GM21360 (cell line): ENCODE results near the gene FHL2.

Source experiments
- ATAC-seq: cut with Tn5 transposase; IDR thresholded peaks from one replicate; pipeline ENCODE4 v1.9.1; 2021; ENCODE audit warnings: mild to moderate bottlenecking, moderate library complexity; ENCODE audit not compliant: unreplicated experiment

FHL2 gene

DNA sequence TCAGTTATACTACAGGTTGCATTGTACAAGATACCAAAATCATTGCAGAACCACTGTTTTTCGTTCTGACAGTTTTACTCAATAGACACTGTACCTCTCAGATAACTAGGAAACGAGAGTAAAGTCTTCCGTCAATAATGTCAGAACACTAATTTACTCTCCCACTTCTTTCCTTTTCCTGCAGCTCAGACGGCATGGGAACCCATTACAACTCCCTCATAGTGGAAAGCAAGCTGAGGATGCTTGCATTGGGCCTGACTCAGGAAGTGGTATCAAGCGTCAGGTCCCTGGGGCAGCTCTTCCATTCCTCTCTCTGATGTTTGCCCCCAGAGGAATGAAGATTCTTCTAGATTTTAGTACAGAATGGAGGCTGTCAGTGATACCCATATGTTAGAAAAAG lies 23.9 kb upstream of the FHL2 start:
- ATAC-seq = no peak

DNA sequence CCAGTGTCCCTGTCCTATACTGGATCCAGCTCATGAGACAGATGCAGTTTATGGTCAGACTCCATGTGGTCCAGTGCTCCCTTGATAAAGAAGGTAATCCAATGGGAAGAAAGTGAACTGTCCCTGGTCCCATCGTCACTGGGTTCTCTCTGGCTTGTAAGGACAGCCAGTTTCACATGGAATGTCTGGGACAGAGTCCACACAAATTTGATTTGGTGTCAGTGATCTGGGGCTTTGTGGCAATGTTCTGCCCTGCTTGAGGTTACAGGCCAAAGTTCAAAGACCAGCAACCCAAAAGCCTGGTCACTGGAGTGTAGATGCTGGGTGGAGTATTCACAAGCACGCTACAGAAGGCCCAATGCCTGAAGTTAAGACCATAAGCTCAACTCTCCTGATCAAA lies 22.2 kb upstream of the FHL2 start:
- ATAC-seq = no peak

DNA sequence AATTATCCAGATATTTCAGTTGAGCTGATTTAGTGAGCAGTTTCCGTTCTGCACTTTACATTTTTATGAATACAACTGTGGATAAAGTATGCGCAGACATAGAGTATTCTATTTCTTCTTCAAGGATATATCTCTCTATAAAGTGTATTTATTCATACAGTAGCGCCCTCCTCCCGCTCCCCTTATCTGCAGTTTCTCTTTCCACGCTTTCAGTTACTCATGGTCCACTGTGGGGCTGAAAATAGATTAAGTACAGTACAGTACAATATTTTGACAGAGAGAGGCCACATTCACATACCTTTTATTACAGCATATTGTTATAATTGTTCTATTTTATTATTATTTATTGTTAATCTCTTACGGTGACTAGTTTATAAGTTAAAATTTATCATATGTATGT lies 19.7 kb upstream of the FHL2 start:
- ATAC-seq = no peak

DNA sequence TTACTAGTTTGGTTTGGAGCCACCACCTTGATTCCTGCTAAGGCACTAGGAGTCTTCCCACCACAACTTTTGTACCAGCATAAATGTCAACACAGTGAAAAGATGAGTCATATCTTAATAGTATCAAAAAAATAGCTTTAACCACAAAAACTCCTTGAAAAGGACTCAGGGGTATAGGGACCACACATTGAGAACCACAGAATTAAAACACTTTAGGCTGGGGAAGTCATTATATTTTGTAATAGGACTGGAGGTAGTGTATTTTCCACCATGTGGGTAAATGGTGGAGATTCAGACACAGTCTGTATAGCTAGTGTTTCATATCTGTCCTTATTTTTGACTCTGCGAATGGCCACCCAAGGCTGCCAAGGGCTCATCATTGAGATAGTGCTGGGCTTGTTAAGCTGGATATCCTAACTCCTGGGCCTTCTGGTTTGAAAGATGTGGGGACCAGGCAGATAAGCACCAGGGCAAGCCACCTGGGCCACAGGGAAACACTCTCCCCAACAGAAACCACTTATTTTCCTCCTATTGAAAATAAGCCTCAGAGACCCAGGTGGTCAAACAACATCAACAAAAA lies 19.1 kb upstream of the FHL2 start:
- ATAC-seq = no peak

DNA sequence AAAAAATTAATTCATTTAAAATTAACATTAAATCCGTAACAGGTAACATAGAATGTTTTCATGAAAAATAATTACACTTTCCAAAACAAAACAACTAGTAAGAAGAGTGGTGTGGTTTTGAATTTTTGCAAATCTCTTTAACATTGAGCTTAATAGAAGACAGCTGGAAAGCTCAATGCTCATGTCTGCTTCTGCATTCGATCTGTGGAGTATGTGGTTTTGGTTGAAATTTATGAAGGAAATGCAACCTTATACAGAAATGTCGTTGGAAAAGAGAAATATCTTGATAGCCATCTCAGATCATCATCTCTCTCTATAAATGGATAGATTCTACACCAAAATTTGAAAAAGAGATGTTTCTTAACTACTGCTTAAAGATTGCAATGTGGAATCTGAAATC lies 17.3 kb upstream of the FHL2 start:
- ATAC-seq = no peak

DNA sequence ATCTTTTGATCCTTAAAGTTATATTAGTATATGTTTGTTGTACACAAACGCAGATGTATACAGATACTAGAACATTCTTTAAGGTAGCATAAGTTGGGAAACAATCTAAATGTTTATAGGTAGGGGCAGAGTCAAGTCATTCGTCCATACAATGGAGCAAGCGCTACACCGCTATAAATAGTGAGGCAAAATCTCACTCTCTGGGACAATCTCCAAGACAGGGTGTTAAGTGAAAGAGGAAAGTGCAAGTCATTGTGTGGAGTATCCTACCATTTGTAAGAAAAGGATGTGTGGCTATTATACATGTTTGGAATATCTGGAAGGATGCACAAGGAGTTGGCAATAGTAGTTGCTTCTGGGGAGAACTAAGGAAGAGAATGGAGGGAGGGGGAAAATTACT lies 16.2 kb upstream of the FHL2 start:
- ATAC-seq = no peak

DNA sequence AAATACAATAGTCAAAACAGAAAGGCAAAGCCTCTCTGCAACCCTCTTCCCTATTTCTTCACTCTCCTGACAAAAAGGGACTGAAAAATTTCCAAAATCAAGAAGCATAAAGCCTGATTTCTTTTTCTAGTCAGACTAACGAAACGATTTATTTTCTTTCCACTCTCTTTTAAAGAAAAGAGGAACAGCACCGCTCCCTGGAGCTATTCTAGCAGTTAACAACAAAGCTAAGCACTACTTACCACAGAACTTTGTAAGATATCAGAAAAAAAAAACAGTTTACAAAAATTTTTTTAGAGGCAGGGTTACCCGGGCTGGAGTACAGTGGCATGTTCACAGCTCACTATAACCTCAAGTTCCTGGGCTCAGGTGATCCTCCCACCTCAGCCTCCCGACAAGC lies 14.4 kb upstream of the FHL2 start:
- ATAC-seq = no peak

DNA sequence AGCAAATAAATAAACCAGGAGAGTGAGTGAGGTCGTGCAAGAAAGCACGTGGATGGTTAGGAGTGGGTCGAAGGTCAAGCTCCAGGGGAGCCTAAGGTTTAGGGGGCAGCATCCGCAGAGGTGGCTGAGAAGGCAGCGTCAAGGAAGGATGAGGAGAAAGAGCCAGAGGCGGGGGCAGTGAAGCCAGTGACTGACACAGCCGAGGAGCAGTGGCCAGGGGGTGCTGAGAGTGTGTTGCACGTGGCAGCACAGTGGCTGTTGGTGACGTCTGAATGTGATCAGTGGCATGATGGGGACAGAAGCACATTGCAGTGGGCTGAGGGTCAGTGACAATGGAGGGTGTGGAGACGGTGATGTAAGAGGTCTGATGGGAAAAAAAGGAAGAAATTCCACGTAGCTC lies 13.7 kb upstream of the FHL2 start:
- no peak for ATAC-seq

DNA sequence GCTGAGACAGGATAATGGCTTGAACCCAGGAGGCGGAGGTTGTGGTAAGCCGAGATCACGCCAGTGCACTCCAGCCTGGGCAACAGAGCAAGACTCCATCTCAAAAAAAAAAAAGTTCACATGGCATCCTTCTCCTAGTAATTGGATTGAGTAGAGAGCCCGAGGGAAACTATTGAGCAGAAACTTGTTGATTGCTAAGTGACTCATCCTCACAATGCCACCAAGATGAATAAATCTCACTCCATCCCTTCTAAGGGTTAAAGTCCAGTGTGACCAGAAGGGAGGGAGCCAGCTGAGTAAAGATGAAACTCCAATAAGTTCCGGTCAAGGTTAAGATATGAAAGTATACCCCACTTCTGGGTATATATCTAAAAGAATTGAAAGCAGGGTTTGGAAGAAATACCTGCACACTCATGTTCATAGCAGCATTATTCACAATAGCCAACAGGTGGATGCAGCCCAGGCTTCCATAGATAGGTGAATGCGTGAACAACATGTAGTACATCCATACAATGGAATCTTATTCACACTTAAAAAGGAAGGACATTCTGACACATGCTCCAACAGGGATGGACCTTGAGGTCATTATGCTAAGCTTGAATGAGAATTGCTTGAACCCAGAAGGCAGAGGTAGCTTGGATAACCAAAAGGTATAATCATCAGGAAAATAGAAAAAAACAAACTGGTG lies 13.0 kb upstream of the FHL2 start:
- no peak for ATAC-seq

DNA sequence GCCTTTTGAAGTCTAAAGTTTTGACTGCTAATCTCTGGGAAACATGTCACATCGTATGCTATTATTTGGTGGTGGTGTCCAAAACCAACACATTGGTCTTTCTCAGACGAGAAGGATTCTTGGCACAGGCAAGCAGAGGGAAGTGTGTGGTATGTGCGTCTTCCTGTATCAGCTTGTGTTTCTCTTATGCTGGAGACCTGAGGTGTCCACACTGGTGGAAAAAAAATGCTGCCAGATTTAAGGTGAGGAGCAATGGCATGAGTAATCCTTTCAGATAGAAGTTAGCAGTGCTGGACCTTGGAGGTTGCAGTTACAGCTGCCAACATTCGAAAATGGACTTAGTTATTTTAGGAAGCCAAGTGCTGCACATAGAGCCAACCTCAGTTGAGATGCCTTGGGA lies 11.7 kb upstream of the FHL2 start:
- no peak for ATAC-seq

DNA sequence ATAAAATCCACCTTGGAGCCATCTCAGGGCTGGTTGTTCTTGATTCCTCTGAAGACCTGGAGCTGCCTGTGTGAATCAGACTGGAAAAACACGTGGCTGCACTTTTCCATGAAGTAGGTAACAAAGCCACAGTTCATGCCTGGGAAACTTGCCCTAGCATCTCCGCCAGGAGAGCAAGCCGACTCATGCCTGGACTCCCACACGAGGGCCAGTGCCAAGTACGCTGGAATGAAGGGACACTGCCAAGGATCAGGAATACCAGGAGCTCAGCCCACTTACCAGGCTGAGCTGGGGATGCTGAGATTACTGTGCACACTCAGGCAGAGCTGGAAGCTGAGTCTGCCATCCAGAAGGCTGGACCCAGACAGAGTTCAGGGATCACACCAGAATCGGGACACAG lies 10.9 kb upstream of the FHL2 start:
- ATAC-seq = no peak

DNA sequence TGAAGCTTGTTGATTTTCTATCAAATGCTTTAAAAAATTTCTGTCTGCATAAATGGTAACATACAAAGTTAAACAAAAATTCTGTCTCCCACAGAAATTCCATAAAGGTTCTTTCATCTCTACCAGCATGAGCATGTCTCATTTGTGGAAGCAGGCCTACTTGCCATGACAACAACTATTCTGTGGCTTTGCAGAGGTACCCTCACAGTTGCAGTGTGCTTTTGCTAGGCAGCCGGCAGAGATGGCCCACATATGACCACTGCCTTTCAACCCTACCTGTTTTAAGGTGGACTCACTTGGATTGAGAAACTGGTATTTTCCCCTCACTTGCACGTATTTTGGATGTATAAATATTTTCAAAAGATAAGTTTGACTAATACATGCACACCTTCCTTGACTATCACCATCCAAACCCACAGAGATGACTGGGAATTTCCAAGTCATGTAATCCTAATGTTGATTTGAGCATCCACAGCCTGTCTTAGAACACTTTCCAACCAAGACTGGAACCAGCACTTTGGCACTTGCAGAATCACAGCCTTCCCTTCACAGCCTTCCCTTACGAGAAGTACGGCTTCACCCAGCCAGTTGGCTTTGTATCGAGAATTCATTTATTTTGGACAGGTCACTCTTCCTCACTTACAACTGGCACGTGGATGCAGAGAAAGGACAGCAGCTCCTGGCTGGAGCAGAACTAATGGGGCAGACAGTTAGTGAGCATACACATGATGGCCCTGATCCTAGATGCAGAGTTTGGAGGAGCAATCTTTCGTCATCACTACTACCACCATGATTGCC lies 9.3 kb upstream of the FHL2 start:
- no peak for ATAC-seq

DNA sequence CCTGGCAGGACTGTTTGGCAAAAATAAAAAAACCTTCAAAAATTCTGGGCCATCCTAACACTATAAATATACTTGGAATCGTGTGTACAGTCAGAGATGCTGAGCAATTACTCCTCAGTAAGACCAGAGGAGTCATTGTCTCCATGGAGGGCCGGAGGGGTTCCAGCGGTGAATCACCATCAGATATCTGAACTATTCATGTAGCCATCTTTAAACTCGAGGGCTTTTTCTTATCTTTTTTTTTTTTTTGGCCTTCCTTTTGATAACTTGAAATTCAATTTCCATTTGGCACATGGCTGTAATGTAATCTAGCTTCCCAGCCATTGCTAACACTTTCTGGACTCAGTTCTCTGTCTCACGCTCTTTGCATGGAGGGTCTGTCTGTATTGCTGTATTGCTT lies 7.4 kb upstream of the FHL2 start:
- ATAC-seq = no peak

DNA sequence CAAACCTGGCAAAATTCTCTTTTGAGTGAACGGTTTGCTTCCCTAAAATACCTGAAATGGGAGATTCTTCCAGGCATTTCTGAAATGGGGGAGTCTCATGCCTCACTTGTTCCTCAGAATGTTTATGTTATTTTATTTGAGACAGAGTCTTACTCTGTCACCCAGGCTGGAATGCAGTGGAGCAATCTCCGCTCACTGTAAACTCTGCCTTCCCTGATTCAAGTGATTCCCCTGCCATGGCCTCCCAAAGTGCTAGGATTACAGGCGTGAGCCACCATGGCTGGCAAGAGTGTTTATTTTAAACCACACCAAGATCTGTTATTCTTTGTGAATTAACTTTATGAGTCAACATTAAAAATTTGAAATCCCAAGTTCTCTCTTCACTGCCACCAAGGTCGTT lies 6.4 kb upstream of the FHL2 start:
- ATAC-seq = no peak

DNA sequence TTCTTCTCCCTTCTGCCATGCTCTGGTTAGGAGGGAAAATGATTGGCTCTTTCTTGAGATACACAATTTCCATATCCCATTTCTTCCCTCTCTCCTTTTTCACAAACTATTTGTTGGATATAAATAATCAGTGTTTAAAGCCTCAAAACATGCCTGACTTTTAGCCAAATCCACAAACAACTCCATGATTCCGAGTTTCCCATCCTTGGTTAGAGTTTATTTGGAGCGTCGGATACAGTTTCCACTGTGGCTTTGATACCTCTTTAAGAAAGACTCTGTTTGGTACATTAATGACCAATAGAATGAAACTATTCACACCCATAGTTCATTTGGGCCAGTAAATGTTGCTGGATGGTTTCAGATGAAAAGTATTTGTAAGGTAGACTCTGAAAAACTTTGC lies 5.9 kb upstream of the FHL2 start:
- no peak for ATAC-seq

DNA sequence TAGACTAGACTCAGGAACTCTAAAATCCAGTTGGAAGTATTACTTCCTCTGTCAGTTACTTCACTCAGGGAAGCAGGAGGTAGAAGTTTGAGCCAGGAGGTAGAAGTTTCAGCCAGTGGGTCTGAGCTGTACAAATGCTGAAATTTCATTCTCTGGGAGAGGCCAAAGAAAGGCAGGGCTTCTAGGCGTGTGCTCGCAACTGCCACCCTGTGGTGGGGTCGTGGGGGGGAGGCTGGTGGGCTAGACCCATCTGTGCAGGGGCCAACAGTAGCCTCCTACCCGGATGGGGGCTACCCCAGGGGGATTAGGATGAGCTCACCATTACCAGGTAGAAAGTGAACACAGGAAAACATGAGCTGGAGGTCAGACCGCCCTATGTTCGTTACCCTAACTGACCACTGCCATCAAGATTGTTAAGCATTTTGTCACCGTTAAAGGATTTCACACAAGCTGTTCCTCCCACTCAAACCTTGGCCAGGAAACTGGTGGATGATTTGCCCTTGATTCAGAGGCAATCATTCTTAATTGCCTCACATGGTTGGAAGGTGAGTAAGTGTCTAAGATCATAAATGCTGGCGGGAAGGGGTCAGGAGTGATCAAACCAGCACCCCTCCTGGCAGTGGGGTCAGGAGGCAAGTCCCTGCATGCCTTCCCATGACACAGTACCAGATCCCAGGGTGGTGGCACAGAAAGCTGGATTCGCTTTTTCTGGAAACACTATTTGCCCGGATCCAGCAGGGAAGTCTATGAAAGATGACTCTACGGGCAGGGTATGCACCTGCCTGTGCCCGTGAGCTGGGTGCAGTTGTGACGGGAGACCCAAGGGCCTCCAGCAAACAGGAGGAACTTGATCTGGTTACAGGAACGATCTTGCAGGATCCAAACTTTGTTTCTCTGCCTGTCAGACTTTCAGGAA lies 5.2 kb upstream of the FHL2 start:
- no peak for ATAC-seq

DNA sequence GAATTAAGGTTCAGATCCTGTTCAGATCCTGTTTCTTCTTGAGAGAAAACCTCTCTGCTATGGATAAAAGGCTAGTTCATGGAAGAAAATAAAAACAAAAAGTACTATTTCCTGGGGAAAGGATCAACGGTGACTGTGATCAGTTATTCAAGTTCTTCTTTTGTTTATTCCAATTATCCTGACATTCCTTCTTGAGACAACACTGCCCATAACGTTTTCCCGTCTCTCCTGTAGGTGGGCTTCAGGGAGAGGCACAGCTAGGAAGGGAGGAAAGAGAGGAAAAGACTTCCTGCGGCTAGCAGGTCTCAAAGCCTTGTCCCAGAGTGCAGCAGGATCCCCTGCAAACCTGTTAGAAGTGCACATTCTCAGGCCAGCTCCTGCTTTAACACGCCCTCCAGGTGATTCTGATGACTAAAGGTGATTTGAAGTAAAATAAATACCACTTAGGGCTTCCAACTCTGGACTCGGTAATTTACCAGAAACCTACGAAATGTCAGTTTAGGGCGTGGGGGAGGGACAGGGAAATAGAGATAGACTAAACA lies 4.5 kb upstream of the FHL2 start:
- ATAC-seq = no peak

DNA sequence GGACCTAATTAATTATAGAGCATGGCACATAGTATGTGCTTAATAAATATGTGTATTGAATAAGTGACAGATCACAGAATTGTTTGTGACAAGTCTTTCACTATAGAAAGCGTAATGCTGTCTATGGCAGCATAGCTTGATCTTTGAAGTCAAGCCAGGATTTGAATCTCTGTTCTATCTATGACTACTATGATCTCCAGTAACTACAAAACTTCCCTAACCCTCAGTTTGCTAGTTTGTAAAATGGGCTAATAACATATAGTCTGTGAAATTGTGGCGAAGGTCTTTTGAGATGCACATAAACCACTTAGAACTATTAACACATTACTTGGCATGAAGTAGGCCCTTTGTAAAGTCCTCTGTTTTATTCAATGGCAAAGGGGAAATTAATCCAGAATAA lies 4.0 kb upstream of the FHL2 start:
- ATAC-seq = no peak

DNA sequence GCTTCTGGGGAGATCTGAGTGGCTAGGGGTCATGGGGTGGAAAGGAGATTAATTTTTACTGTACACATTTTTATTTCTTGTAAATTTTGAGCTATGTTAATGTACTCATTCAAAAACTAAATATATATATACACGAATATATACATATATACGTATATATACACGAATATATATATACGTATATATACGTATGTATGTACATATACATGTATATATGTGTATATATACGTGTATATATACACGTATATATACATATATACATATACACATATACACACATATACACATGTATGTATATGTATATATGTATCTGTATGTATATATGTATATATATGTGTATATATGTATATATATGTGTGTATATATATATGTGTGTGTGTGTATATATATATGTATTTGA lies 3.0 kb upstream of the FHL2 start:
- no peak for ATAC-seq

DNA sequence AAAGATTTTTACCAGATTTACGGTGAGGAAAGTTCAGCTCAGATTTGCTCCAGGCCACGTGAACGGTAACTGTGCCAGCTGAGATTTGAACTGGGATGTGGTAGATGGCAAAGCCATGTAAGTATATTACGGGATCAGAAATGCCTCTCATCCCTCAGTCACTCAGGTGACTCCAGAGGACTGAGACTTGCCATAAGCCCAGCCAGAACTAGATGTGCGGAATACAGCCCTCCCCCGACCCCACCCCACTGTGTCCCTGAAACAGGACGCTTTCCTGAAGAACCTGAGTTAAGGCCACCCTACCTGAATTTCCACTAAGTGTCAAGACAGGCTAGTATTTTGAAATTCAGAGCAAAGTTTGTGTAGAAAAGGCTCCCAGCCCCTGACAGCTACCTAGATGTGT lies 1.3 kb upstream of the FHL2 start:
- ATAC-seq = no peak

DNA sequence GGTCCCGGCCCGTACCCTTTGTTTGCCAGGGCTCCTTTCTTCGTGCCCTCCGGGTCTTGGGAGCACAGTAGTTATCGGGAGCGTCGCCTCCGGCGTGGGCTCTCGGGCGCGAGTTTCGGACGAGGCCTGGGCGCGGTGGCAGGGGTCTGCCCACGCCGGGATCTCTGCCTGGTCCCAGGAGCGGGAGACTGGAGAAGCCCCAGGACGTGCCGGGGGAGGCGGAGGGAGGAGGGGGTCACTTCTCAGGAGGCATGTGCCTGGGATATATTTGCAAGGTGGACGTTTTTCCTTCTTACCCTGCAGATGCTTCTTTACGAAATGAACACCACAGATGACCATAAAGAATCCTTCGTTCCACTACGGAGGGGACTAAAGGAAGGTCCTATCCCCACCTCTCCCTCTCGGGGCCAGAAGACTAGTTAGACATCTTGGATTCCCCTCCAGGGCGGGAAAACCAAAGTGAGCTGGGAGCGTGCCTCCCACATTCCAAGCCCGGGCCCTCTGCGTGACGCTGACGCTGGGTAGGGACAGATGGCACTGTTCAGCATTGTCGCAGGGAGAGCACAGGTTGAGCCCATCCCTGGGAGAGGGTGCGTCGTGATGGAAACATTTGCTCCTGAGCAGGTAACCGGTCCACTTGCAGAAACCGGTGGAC lies 483 bp upstream of the FHL2 start:
- ATAC-seq = no peak
